Psoas muscle (tissue), 8 donors: ENCODE results near the gene MIEN1. TPM values are rescaled to one million over a fixed set of nuclear protein-coding genes. Genes with fewer than 3 reads are reported as not detected.

Experiments
- ATAC-seq, 4 donors: fragments of 200-7000 bp; cut with Tn5 transposase; one replicate each; pipeline ENCODE4 v1.9.1; 2020; ENCODE audit warnings: moderate library complexity in 3 of 4, mild to moderate bottlenecking in 2 of 4
- DNase-seq, 2 donors: peaks; one replicate each; pipeline ENCODE4 v3.0.0-alpha.2; 2020
- H3K27ac ChIP-seq: fragments of 200-600 bp; one replicate; pipeline ENCODE4 v1.8.0; 2022
- H3K27me3 ChIP-seq, 3 donors: fragments of 200-600 bp in 1 of 3; one replicate each; pipeline versions ENCODE4 v1.6.1 to v1.8.0; 2013 to 2022; ENCODE audit warnings: low read length in 2 of 3, mild to moderate bottlenecking in 2 of 3, moderate library complexity in 1 of 3; ENCODE audit not compliant: insufficient read depth in 3 of 3
- H3K36me3 ChIP-seq, 2 donors: fragments of 200-600 bp in 1 of 2; one replicate each; pipeline versions ENCODE4 v1.6.1 to v1.8.0; 2013 to 2022; ENCODE audit warnings: low read depth in 1 of 2, mild to moderate bottlenecking in 1 of 2, moderate library complexity in 1 of 2; ENCODE audit not compliant: insufficient read depth in 1 of 2
- H3K4me1 ChIP-seq: fragments of 200-600 bp; one replicate; pipeline ENCODE4 v1.8.0; 2022
- H3K4me3 ChIP-seq: fragments of 200-600 bp; one replicate; pipeline ENCODE4 v1.8.0; 2022; ENCODE audit warnings: mild to moderate bottlenecking
- H3K9me3 ChIP-seq: fragments of 200-600 bp; one replicate; pipeline ENCODE4 v1.8.0; 2022
- CTCF ChIP-seq: fragments of 200-600 bp; IDR thresholded peaks from one replicate; pipeline ENCODE4 v1.8.0; 2022; ENCODE audit warnings: antibody characterized with exemption
- WGBS, 3 donors: extraction: QIAGEN DNeasy Blood & Tissue Kit; methylation state at CpG; one replicate each; pipeline versions ENCODE4 v1.1.6 to v1.1.7; 2013; 5-methylcytosine and 5-hydroxymethylcytosine counted together
- intact Hi-C, 2 donors: fragments of 100-400 bp; cut with DNase I; formaldehyde crosslinking; loops; one replicate each; pipeline versions ENCODE4 v1.11.0 to v1.14.2; 2022
- polyA plus RNA-seq, 3 donors: library from polyadenylated mRNA; stranded (reverse); fragments of 200-250 nt; gene quantifications; one replicate each; pipeline ENCODE4 v1.2.3, GENCODE V29; 2013
- total RNA-seq, 4 donors: library from RNA; stranded (reverse); fragmentation: NEBNext Ultra II Directional in 2 of 4; extraction: Animal tissue kit (Norgen Biotek cat#: 25700) in 2 of 4; gene quantifications; one replicate each; pipeline versions ENCODE4 v1.2.1 to v1.2.4, GENCODE V29; 2021 to 2023
- donor health status: healthy with polysubstance abuse.
- donor health status: DM: no; HTN: no; CAD: no; lungs with moderate emphysema.
- donor health status: Bipolar disorder and iron deficiency.
- donor health status: healthy.
- donor health status: DM: yes; HTN: yes; CAD: no.
- donor health status: DM: no; HTN: no; CAD: no.
- donor health status: DM: no; HTN: no; CAD: no.
- donor health status: DM: yes; HTN: yes; CAD: no.

The MIEN1 gene
- total and polyA plus RNA-seq, 7 donors = 28.2 to 83.9 (median 42.6) TPM

- Histone ChIP-seq H3K27me3 (no peaks in the 10 kb centered on the region), H3K4me3 (no peak overlapping the region), H3K27ac (no peak overlapping the region), H3K36me3 (peaks cover 0 to 18% of the 10 kb centered on the region in 2 donors), H3K4me1 (peaks cover 26% of the 10 kb centered on the region), H3K9me3 (no peaks in the 10 kb centered on the region)
- TF ChIP-seq CTCF = no peak
- DNase-seq = no peak
- WGBS, 3 donors = 89 to 96% (median 90%) methylated on average over 5 of the region's 5 CpGs
- ATAC-seq = no peak
- intact Hi-C loops = no loop called here
Observed at GRCh38 chr17:39697961-39698360, 32.4 kb downstream of the MIEN1 start.

GRCh38 chr17:39696731-39697130, 33.6 kb downstream of the MIEN1 start:
- Histone ChIP-seq H3K9me3 (no peaks in the 10 kb centered on the region), H3K4me3 (no peak overlapping the region), H3K27ac (no peak overlapping the region), H3K27me3 (no peaks in the 10 kb centered on the region), H3K4me1 (peaks cover 14% of the 10 kb centered on the region), H3K36me3 (peaks cover 0 to 20% of the 10 kb centered on the region in 2 donors)
- ATAC-seq (no peak), DNase-seq (peak in 1 of 2 donors; percentile 18)
- 85 to 86% (median 86%) methylated on average over 6 of the region's 6 CpGs for WGBS, 3 donors
- no peak for TF ChIP-seq CTCF
- intact Hi-C loops = no loop called here

GRCh38 chr17:39695089-39695474, 35.2 kb downstream of the MIEN1 start:
- no peaks in the 10 kb centered on the region for H3K9me3 ChIP-seq
- H3K36me3 ChIP-seq = peaks cover 0 to 27% of the 10 kb centered on the region in 2 donors
- DNase-seq (peak in 1 of 2 donors; percentile 32), ATAC-seq (no peak)
- peaks cover 6% of the 10 kb centered on the region for H3K4me1 ChIP-seq
- no peak overlapping the region for H3K27ac ChIP-seq
- WGBS, 3 donors = 92 to 96% (median 94%) methylated on average over 2 of the region's 2 CpGs
- intact Hi-C loops = no loop called here
- no peak for TF ChIP-seq CTCF
- no peak overlapping the region for H3K4me3 ChIP-seq
- no peaks in the 10 kb centered on the region for H3K27me3 ChIP-seq

- H3K27me3 ChIP-seq = no peaks in the 10 kb centered on the region
- no peaks in the 10 kb centered on the region for H3K9me3 ChIP-seq
- peaks cover 0 to 27% of the 10 kb centered on the region in 2 donors for H3K36me3 ChIP-seq
- H3K4me3 ChIP-seq = no peak overlapping the region
- TF ChIP-seq CTCF = no peak
- DNase-seq (peak in 1 of 2 donors; percentile 3), ATAC-seq (no peak)
- intact Hi-C loops = no loop called here
- H3K4me1 ChIP-seq = peaks cover 5% of the 10 kb centered on the region
- 86 to 93% (median 89%) methylated on average over 5 of the region's 5 CpGs for WGBS, 3 donors
- H3K27ac ChIP-seq = no peak overlapping the region
Observed at GRCh38 chr17:39694593-39694992, 35.7 kb downstream of the MIEN1 start.

GRCh38 chr17:39688945-39689344, 41.4 kb downstream of the MIEN1 start:
- peak overlapping the region; percentile 96 for H3K27ac ChIP-seq
- no peak for ATAC-seq
- peak in 1 of 2 donors; percentile 8 for DNase-seq
- WGBS, 3 donors = 37 to 51% (median 41%) methylated on average over 3 of the region's 3 CpGs
- no peaks in the 10 kb centered on the region for H3K9me3 ChIP-seq
- no peaks in the 10 kb centered on the region for H3K27me3 ChIP-seq
- intact Hi-C loops = loop anchor here in 1 of 2 donors (5.0 kb wide), 1 partner anchor 38 kb away; no protein-coding TSS in a partner anchor
- peaks cover 0 to 26% of the 10 kb centered on the region in 2 donors for H3K36me3 ChIP-seq
- H3K4me3 ChIP-seq = peak overlapping the region; percentile 90
- no peak for TF ChIP-seq CTCF
- H3K4me1 ChIP-seq = peaks cover 18% of the 10 kb centered on the region
